ENCODE measurements around the gene SPOP. TPM values are rescaled to one million over a fixed set of nuclear protein-coding genes. Genes with fewer than 3 reads are reported as not detected.
A peak's percentile ranks its signal among the peaks of the same experiment; 100 is the strongest.

SPOP gene
- total and polyA plus RNA-seq, 8 donors: 14.2 to 42.3 (median 30.8) TPM

- no peak overlapping the region for H3K4me3 ChIP-seq
- DNase-seq (peak in 4 of 6 donors; percentile 39 to 57 (median 42)), ATAC-seq (peak; percentile 85 to 93 (median 90)), FAIRE-seq (no peak)
- H3K4me1 ChIP-seq: peaks cover 18 to 31% (median 18%) of the 10 kb centered on the region in 3 donors
- no peaks in the 10 kb centered on the region for H3K27me3 ChIP-seq
- WGBS, 2 donors: 15 to 19% methylated on average over 5 of the region's 5 CpGs
- no peak for TF ChIP-seq CTCF (IDR thresholded peaks at IDR 0.05)
- intact Hi-C loops (cut with DNase I): no loop called here
- H3K9me3 ChIP-seq: no peaks in the 10 kb centered on the region
- peak overlapping the region in 3 of 4 donors; percentile 3 to 61 (median 50) for H3K27ac ChIP-seq
- H3K36me3 ChIP-seq: peaks cover 0 to 33% (median 18%) of the 10 kb centered on the region in 3 donors
These were observed 66.9 kb downstream of the SPOP start for GRCh38 chr17:49610883-49611584.

GRCh38 chr17:49604314-49604869 is 73.5 kb downstream of the SPOP start:
- H3K27ac ChIP-seq: no peak overlapping the region
- intact Hi-C loops (cut with DNase I): no loop called here
- DNase-seq: no peak
- no peak for TF ChIP-seq CTCF (IDR thresholded peaks at IDR 0.05)
- FAIRE-seq: no peak
- H3K27me3 ChIP-seq: no peaks in the 10 kb centered on the region
- WGBS, 2 donors: 91 to 94% methylated on average over 7 of the region's 7 CpGs
- H3K4me1 ChIP-seq: no peaks in the 10 kb centered on the region
- H3K9me3 ChIP-seq: no peaks in the 10 kb centered on the region
- peaks cover 2 to 41% (median 24%) of the 10 kb centered on the region in 3 donors for H3K36me3 ChIP-seq
- no peak for ATAC-seq
- no peak overlapping the region for H3K4me3 ChIP-seq

- H3K4me1 ChIP-seq: no peaks in the 10 kb centered on the region
- intact Hi-C loops (cut with DNase I): no loop called here
- H3K9me3 ChIP-seq: no peaks in the 10 kb centered on the region
- no peak overlapping the region for H3K4me3 ChIP-seq
- FAIRE-seq (no peak), DNase-seq (no peak), ATAC-seq (no peak)
- no peak overlapping the region for H3K27ac ChIP-seq
- H3K27me3 ChIP-seq: no peaks in the 10 kb centered on the region
- peaks cover 2 to 41% (median 24%) of the 10 kb centered on the region in 3 donors for H3K36me3 ChIP-seq
- whole genome bisulfite sequencing, 2 donors: 73 to 80% methylated on average over 2 of the region's 2 CpGs
- no peak for TF ChIP-seq CTCF (IDR thresholded peaks at IDR 0.05)
These were observed 74.2 kb downstream of the SPOP start for GRCh38 chr17:49603720-49604119.

- Histone ChIP-seq H3K4me1 (no peaks in the 10 kb centered on the region), H3K9me3 (no peaks in the 10 kb centered on the region), H3K4me3 (no peak overlapping the region), H3K27me3 (no peaks in the 10 kb centered on the region), H3K27ac (no peak overlapping the region), H3K36me3 (peaks cover 2 to 41% (median 21%) of the 10 kb centered on the region in 3 donors)
- DNase-seq (no peak), FAIRE-seq (no peak), ATAC-seq (peak in 2 of 4 donors; percentile 25 to 34)
- TF ChIP-seq CTCF (IDR thresholded peaks at IDR 0.05): no peak
- 58 to 64% methylated on average over 3 of the region's 3 CpGs for WGBS, 2 donors
- intact Hi-C loops (cut with DNase I): no loop called here
These were observed 74.7 kb downstream of the SPOP start for GRCh38 chr17:49603238-49603637.

- Histone ChIP-seq H3K4me1 (no peaks in the 10 kb centered on the region), H3K36me3 (peaks cover 2 to 37% (median 19%) of the 10 kb centered on the region in 3 donors), H3K27ac (no peak overlapping the region), H3K27me3 (no peaks in the 10 kb centered on the region), H3K9me3 (no peaks in the 10 kb centered on the region), H3K4me3 (no peak overlapping the region)
- FAIRE-seq (no peak), ATAC-seq (no peak), DNase-seq (no peak)
- intact Hi-C loops (cut with DNase I): no loop called here
- TF ChIP-seq CTCF (IDR thresholded peaks at IDR 0.05): no peak
These were observed 75.1 kb downstream of the SPOP start for GRCh38 chr17:49602783-49603182.
